GM12878 (cell line): Measurements from ENCODE around the gene MYO1D. TPM values are rescaled to one million over a fixed set of nuclear protein-coding genes. Genes with fewer than 3 reads are reported as not detected.

ENCODE experiments used
- ATAC-seq: fragments of 200-7000 bp; cut with Tn5 transposase; 3 replicates; pipeline ENCODE4 v1.9.1; 2020; ENCODE audit warnings: mild to moderate bottlenecking, moderate library complexity
- BruUV-seq: library from RNA; stranded (reverse); fragments of 400-500 nt; replicated peaks from 2 replicates; lab custom pipeline; 2021; lab: Mats Ljungman, UMichigan
- CTCF ChIA-PET: fragments of 300-600 bp; sonication (Branson Sonifier 250); formaldehyde crosslinking; extraction: SDS; loops from one replicate; lab custom pipeline; 2021; ENCODE audit warnings: inconsistent platforms; lab: Yijun Ruan, JAX
- POLR2A ChIA-PET: fragments of 350-600 bp; formaldehyde crosslinking; extraction: SDS; loops from one replicate; lab custom pipeline; 2021; ENCODE audit warnings: inconsistent platforms; lab: Charles Lee
- RAD21 ChIA-PET: fragments of 300-600 bp; sonication (Branson Sonifier 250); formaldehyde crosslinking; loops from one replicate; lab custom pipeline; 2023; ENCODE audit warnings: antibody characterized with exemption; ENCODE audit not compliant: unreplicated experiment; lab: Charles Lee
- SMC1A ChIA-PET: fragments of 300-600 bp; sonication (Branson Sonifier 250); formaldehyde crosslinking; loops from one replicate; lab custom pipeline; 2023; ENCODE audit not compliant: unreplicated experiment, uncharacterized antibody; lab: Charles Lee
- DNase-seq: peaks from one replicate; pipeline ENCODE4 v3.0.0-alpha.2; 2011; ENCODE audit warnings: low read depth, low spot score
- FAIRE-seq: peaks from 3 replicates; lab custom pipeline; 2011; peaks lifted over from hg19 to GRCh38; lab: Jason Lieb, UNC
- H2AFZ ChIP-seq: 2 replicates; pipeline ENCODE4 v1.6.0; 2011; ENCODE audit warnings: low read depth, low read length, control low read depth; ENCODE audit not compliant: control insufficient read depth
- H3K27ac ChIP-seq: 2 replicates; pipeline ENCODE4 v1.5.1; 2011; ENCODE audit warnings: control low read depth; ENCODE audit not compliant: control insufficient read depth, insufficient read depth
- H3K27me3 ChIP-seq, 2 experiments: replicated peaks in 1 of 2; 2 replicates each; pipeline versions ENCODE4 v1.6.0 to v1.6.1; 2011; ENCODE audit warnings: low read length in 1 of 2; ENCODE audit not compliant: control insufficient read depth in 2 of 2, insufficient read depth in 2 of 2
- H3K36me3 ChIP-seq, 2 experiments: 2 replicates each; pipeline ENCODE4 v1.5.1; 2011; ENCODE audit warnings: low read length in 1 of 2; ENCODE audit not compliant: control insufficient read depth in 2 of 2, insufficient read depth in 2 of 2
- H3K4me1 ChIP-seq: 2 replicates; pipeline ENCODE4 v1.6.1; 2011; ENCODE audit warnings: mild to moderate bottlenecking, low read length, moderate library complexity, mixed read lengths; ENCODE audit not compliant: control insufficient read depth, insufficient read depth
- H3K4me2 ChIP-seq: 2 replicates; pipeline ENCODE4 v1.6.0; 2011; ENCODE audit warnings: control low read depth; ENCODE audit not compliant: control insufficient read depth, insufficient read depth
- H3K4me3 ChIP-seq: fragments of 200-600 bp; sonication (generic); 2 replicates; pipeline ENCODE4 v1.5.1; 2016
- H3K79me2 ChIP-seq: 2 replicates; pipeline ENCODE4 v1.6.0; 2011; ENCODE audit warnings: low read length; ENCODE audit not compliant: control insufficient read depth, insufficient read depth
- H3K9ac ChIP-seq: 2 replicates; pipeline ENCODE4 v1.8.0; 2011; ENCODE audit warnings: low read length, control low read depth, mixed read lengths; ENCODE audit not compliant: control insufficient read depth, insufficient read depth
- H3K9me3 ChIP-seq: replicated peaks from 3 replicates; pipeline ENCODE4 v1.5.1; 2011; ENCODE audit warnings: mild to moderate bottlenecking, low read length; ENCODE audit not compliant: control insufficient read depth, insufficient read depth
- H4K20me1 ChIP-seq: 2 replicates; pipeline ENCODE4 v1.6.0; 2011; ENCODE audit not compliant: control insufficient read depth, insufficient read depth
- BHLHE40 ChIP-seq, 2 experiments: fragments of 450-650 bp in 1 of 2; IDR thresholded peaks; 2 replicates each; pipeline ENCODE4 v1.6.1; 2011 to 2017; ENCODE audit warnings: low read depth in 2 of 2, borderline replicate concordance in 1 of 2, improper control_type of control experiment in 1 of 2, low read length in 1 of 2, mild to moderate bottlenecking in 1 of 2
- CHD4 ChIP-seq: fragments of 200-600 bp; sonication (generic); IDR thresholded peaks from 2 replicates; pipeline ENCODE4 v1.6.1; 2016; ENCODE audit warnings: mild to moderate bottlenecking
- KAT2A ChIP-seq: conservative IDR thresholded peaks from 2 replicates; pipeline ENCODE4 v1.6.1; 2011; ENCODE audit warnings: low read depth, low read length; ENCODE audit not compliant: control insufficient read depth
- TARDBP ChIP-seq: IDR thresholded peaks from 2 replicates; pipeline ENCODE4 v1.6.1; 2016; ENCODE audit warnings: borderline replicate concordance
- whole genome bisulfite sequencing: methylation state at CpG from one replicate; pipeline ENCODE4 v1.1.6; 2016; ENCODE audit warnings: low lambda C conversion rate; ENCODE audit not compliant: insufficient replicate concordance, insufficient coverage; ENCODE audit errors: missing lambda C conversion rate; 5-methylcytosine and 5-hydroxymethylcytosine counted together
- in situ Hi-C: fragments of 300-500 bp; cut with MboI; formaldehyde crosslinking; loops from 9 replicates; pipeline ENCODE4 v1.14.3; 2018; ENCODE audit warnings: mixed read lengths
- intact Hi-C: fragments of 100-400 bp; cut with micrococcal nuclease; formaldehyde crosslinking; loops from one replicate; pipeline ENCODE4 v1.14.2; 2022; ENCODE audit not compliant: unreplicated experiment
- polyA plus RNA-seq, 11 experiments: library from polyadenylated mRNA; depleted of rRNA in 4 of 11; unstranded in 6 of 11; stranded (reverse) in 5 of 11; fragments of >200 nt; fragmentation: Nextera tagmentation in 4 of 11; fragmentation: Illumina TruSeq in 1 of 11; extraction: Ambion mirVana in 4 of 11; extraction: Trizol in 1 of 11; gene quantifications; 1 replicate in 1 of 11; 2 replicates in 10 of 11; pipeline versions ENCODE4 v1.2.1 to v1.2.3, GENCODE V29; 2011 to 2016; ENCODE audit warnings: inconsistent platforms in 2 of 11, missing spikeins in 2 of 11, low read depth in 1 of 11
- total RNA-seq, 4 experiments: library from RNA; depleted of rRNA in 3 of 4; stranded (reverse); fragments of >200 nt in 3 of 4; fragmentation: Illumina TruSeq in 1 of 4; extraction: Trizol in 1 of 4; gene quantifications; 2 replicates each; pipeline versions ENCODE4 v1.2.1 to v1.2.3, GENCODE V29; 2013 to 2021
- TF ChIP-seq, protein P1 (sequence below): IDR thresholded peaks from 2 replicates; pipeline ENCODE4 v1.6.1; 2012; ENCODE audit warnings: mild to moderate bottlenecking, low read depth, low read length

Gene MYO1D
- total and polyA plus RNA-seq, 10 of the 15 experiments (the other 5 are each of a cell fraction or from before 2014, with no cell fraction given): 1.8 to 37.7 (median 25.4) TPM

DNA sequence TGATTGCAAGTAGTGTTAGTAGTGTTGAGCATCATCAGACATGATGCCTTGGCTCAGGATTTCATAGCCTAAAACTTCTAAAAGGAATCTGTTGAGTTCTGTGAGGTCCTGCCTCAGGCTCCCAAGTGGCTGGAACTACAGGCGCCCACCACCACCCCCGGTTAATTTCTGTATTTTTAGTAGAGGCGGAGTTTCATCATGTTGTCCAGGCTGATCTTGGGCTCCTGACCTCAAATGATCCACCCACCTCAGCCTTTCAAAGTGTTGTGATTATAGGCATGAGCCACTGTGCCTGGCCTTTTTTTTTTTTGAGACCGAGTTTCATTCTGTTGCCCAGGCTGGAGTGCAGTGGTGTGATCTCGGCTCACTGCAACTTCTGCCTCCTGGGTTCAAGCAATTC is 427.0 kb downstream of the MYO1D start:
- Histone ChIP-seq H3K4me3 (no peak overlapping the region), H3K27me3 (no peaks in the 10 kb centered on the region), H3K4me1 (no peaks in the 10 kb centered on the region; the same call in none of the 2 replicates), H3K9me3 (no peaks in the 10 kb centered on the region), H3K4me2 (no peak overlapping the region), H3K36me3 (peaks cover 7 to 18% of the 10 kb centered on the region in 2 experiments), H3K27ac (no peak overlapping the region), H4K20me1 (no peaks in the 10 kb centered on the region; the same call in 1 of the 2 replicates), H3K9ac (no peak overlapping the region), H2AFZ (no peak overlapping the region), H3K79me2 (peaks cover 41% of the 10 kb centered on the region)
- ChIA-PET SMC1A (no interaction called here), POLR2A (interaction anchor here (0.7 kb wide), 1 partner anchor 197 kb away, joined by 3 read pairs; no protein-coding TSS in a partner anchor), RAD21 (no interaction called here), CTCF (interaction anchor here (0.6 to 6.3 kb wide), 2 partner anchors 14 to 321 kb away, joined by 3 to 102 read pairs; no protein-coding TSS in a partner anchor)
- in situ Hi-C loops: loop anchor here (25.0 kb wide), 1 partner anchor 462 kb away; no protein-coding TSS in a partner anchor
- no peak for ATAC-seq
- no peak for TF ChIP-seq BHLHE40 (IDR thresholded peaks at IDR 0.05; ENCODE audit: borderline replicate concordance in 1 of 2, low read depth in 2 of 2, low read length in 1 of 2)
- TF ChIP-seq KAT2A: no peak
- TF ChIP-seq, protein P1, sequence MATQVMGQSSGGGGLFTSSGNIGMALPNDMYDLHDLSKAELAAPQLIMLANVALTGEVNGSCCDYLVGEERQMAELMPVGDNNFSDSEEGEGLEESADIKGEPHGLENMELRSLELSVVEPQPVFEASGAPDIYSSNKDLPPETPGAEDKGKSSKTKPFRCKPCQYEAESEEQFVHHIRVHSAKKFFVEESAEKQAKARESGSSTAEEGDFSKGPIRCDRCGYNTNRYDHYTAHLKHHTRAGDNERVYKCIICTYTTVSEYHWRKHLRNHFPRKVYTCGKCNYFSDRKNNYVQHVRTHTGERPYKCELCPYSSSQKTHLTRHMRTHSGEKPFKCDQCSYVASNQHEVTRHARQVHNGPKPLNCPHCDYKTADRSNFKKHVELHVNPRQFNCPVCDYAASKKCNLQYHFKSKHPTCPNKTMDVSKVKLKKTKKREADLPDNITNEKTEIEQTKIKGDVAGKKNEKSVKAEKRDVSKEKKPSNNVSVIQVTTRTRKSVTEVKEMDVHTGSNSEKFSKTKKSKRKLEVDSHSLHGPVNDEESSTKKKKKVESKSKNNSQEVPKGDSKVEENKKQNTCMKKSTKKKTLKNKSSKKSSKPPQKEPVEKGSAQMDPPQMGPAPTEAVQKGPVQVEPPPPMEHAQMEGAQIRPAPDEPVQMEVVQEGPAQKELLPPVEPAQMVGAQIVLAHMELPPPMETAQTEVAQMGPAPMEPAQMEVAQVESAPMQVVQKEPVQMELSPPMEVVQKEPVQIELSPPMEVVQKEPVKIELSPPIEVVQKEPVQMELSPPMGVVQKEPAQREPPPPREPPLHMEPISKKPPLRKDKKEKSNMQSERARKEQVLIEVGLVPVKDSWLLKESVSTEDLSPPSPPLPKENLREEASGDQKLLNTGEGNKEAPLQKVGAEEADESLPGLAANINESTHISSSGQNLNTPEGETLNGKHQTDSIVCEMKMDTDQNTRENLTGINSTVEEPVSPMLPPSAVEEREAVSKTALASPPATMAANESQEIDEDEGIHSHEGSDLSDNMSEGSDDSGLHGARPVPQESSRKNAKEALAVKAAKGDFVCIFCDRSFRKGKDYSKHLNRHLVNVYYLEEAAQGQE: no peak
- TF ChIP-seq CHD4: no peak
- no peak for TF ChIP-seq TARDBP
- no TSS peak for BruUV-seq
- FAIRE-seq: peak; percentile 27
- intact Hi-C loops: no loop called here
- DNase-seq: no peak
- WGBS: 99% methylated on average over 5 of the region's 5 CpGs
